Mesodermal cell (in vitro differentiated cells): ENCODE data around the gene SOX12.
"Not testable (repeated sequence)": the region's sequence is repeated elsewhere in the genome, so short reads cannot be mapped to it uniquely, and the experiment has no call there.

ENCODE experiments used
- H3K27ac ChIP-seq: 2 replicates; pipeline ENCODE4 v1.7.0; 2013; ENCODE audit warnings: mild to moderate bottlenecking, low read depth, low read length, moderate library complexity; ENCODE audit not compliant: severe bottlenecking
- H3K36me3 ChIP-seq: 2 replicates; pipeline ENCODE4 v1.7.1; 2013; ENCODE audit warnings: mild to moderate bottlenecking, low read length, moderate library complexity; ENCODE audit not compliant: control insufficient read depth, insufficient read depth
- H3K4me1 ChIP-seq: one replicate; pipeline ENCODE4 v1.7.1; 2013; ENCODE audit warnings: mild to moderate bottlenecking, low read length; ENCODE audit not compliant: insufficient read depth, control insufficient read depth, poor library complexity, severe bottlenecking
- H3K4me3 ChIP-seq: 2 replicates; pipeline ENCODE4 v1.7.0; 2013; ENCODE audit warnings: low read length, control low read depth, mild to moderate bottlenecking; ENCODE audit not compliant: insufficient read depth, poor library complexity, severe bottlenecking; ENCODE audit errors: extremely low read depth
- H3K9me3 ChIP-seq: 2 replicates; pipeline ENCODE4 v1.7.1; 2013; ENCODE audit warnings: mild to moderate bottlenecking, low read length, moderate library complexity; ENCODE audit not compliant: control insufficient read depth
- WGBS, 2 experiments: methylation state at CpG; one replicate each; pipeline ENCODE4 v1.1.5; 2013; ENCODE audit warnings: missing lambda C conversion rate in 2 of 2; ENCODE audit not compliant: insufficient coverage in 2 of 2; 5-methylcytosine and 5-hydroxymethylcytosine counted together

The SOX12 gene

DNA sequence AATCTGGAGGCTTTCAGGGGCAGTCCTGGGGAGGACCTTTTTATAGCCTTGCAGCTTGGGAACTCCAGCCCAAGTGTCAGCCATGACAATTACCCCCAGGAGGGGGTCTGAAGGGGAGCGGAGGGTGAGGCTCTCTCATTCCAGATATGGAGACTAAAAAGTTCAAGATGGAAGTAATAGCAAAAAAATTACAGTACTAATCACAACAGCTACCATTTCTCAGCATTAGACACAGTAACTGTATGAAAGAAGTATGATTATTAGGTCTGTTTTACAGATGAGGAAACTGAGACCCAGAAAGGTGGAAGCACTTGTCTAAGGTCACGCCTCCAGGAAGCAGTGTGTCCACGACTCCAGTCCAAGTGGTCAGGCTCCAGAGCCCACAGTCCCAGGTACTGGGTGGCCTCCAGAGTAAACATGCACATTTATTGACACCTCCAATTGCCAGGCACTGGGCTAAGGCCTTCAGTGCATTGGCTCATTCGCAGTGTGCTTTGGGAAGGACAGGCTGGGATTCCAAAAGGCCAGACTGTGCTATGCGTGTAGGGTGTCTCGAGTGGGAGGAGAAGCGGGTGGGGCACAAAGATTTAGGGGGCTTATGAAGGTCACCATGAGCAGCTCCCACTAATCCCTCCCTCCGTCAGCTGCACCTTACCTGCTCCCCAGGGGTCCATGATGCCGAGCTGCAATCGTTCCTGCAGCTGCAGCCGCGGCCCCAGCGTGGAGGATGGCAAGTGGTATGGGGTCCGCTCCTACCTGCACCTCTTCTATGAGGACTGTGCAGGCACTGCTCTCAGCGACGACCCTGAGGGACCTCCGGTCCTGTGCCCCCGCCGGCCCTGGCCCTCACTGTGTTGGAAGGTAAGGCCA is 23.9 kb downstream of the SOX12 start:
- H3K27ac ChIP-seq: no peak overlapping the region
- peaks cover 6% of the 10 kb centered on the region for H3K4me1 ChIP-seq
- no peaks in the 10 kb centered on the region for H3K9me3 ChIP-seq
- 92 to 95% methylated on average over 14 to 18 of the region's 19 CpGs for WGBS, 2 experiments
- peaks cover 26% of the 10 kb centered on the region for H3K36me3 ChIP-seq
- no peak overlapping the region for H3K4me3 ChIP-seq

GRCh38 chr20:353166-353565 is 27.8 kb downstream of the SOX12 start:
- H3K27ac ChIP-seq: no peak overlapping the region
- WGBS, 2 experiments: 87 to 94% methylated on average over 12 to 13 of the region's 13 CpGs

GRCh38 chr20:354298-354977 is 29.1 kb downstream of the SOX12 start:
- H3K9me3 ChIP-seq: no peaks in the 10 kb centered on the region
- no peak overlapping the region for H3K27ac ChIP-seq
- peaks cover 21% of the 10 kb centered on the region for H3K36me3 ChIP-seq
- H3K4me3 ChIP-seq: no peak overlapping the region
- H3K4me1 ChIP-seq: no peaks in the 10 kb centered on the region
- 12 to 31% methylated on average over 8 to 9 of the region's 14 CpGs for WGBS, 2 experiments

More at GRCh38 chr20:353166-353565, 27.8 kb downstream of the SOX12 start:
- H3K4me1 ChIP-seq: peaks cover 6% of the 10 kb centered on the region
- H3K36me3 ChIP-seq: peaks cover 26% of the 10 kb centered on the region
- no peaks in the 10 kb centered on the region for H3K9me3 ChIP-seq
- H3K4me3 ChIP-seq: no peak overlapping the region

GRCh38 chr20:356154-356553 is 30.8 kb downstream of the SOX12 start:
- H3K9me3 ChIP-seq, H3K4me3 ChIP-seq, H3K36me3 ChIP-seq, H3K27ac ChIP-seq, H3K4me1 ChIP-seq: not testable (repeated sequence)
- WGBS, 2 experiments: 87 to 94% methylated on average over 2 of the region's 2 CpGs

- no peaks in the 10 kb centered on the region for H3K9me3 ChIP-seq
- peaks cover 8% of the 10 kb centered on the region for H3K36me3 ChIP-seq
- no peak overlapping the region for H3K4me3 ChIP-seq
- 94 to 98% methylated on average over 10 of the region's 10 CpGs for WGBS, 2 experiments
- no peak overlapping the region for H3K27ac ChIP-seq
- peaks cover 6% of the 10 kb centered on the region for H3K4me1 ChIP-seq
Measured at GRCh38 chr20:356745-357144, 31.4 kb downstream of the SOX12 start.

- Histone ChIP-seq H3K4me3 (no peak overlapping the region), H3K36me3 (peaks cover under 1% of the 10 kb centered on the region), H3K9me3 (no peaks in the 10 kb centered on the region), H3K4me1 (peaks cover 10% of the 10 kb centered on the region), H3K27ac (no peak overlapping the region)
- 100% methylated on average over 1 to 2 of the region's 4 CpGs for WGBS, 2 experiments
Measured at GRCh38 chr20:358891-359555, 33.7 kb downstream of the SOX12 start.

GRCh38 chr20:361561-361960 is 36.2 kb downstream of the SOX12 start:
- H3K27ac ChIP-seq: no peak overlapping the region
- WGBS, 2 experiments: 90 to 96% methylated on average over 3 to 6 of the region's 8 CpGs
- no peaks in the 10 kb centered on the region for H3K9me3 ChIP-seq
- H3K4me3 ChIP-seq: no peak overlapping the region
- H3K36me3 ChIP-seq: no peaks in the 10 kb centered on the region
- H3K4me1 ChIP-seq: peaks cover 10% of the 10 kb centered on the region

DNA sequence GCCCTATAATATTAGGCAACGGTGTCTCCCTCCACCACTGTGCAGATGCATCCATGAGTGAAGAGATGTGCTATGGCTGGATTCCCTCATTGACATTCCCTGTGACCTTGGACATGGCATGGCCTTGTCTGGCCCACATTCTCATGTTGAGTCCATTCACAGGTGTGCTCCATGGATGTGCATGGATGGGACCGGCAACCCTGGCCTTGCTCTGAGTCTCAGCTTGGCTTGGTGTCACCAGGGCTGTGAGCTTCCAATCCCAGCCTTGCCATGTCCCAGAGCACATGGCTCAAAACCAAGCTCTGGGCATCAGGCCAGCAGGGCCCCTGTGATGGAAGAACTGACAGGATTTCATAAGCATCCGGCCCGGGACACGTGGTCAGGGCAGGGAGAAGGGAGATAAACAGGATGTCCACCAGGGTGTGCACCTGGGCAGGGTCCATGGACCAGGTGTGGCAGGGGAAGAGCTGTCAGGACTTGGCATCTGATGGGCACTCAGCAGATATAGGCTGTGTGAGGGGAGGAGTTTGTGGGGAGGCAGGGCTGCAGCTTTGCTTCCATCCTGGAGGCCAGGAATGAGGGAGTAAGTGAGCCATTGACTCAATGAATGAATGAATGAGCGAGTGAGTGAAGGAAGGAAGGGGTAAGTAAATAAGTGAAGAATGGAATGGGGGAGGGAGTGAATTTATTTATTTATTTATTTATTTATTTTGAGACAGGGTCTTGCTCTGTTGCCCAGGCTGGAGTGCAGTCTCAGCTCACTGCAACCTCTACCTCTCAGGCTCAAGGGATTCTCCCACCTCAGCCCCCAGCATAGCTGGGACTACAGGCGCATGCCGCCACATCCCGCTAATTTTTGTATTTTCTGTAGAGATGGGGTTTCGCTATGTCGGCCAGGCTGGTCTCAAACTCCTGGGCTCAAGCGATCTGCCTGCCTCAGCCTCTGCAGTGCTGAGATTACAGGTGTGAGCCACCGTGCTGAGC is 37.2 kb downstream of the SOX12 start:
- 93% methylated on average over 10 to 12 of the region's 13 CpGs for WGBS, 2 experiments
- Histone ChIP-seq H3K4me3 (no peak overlapping the region), H3K36me3 (no peaks in the 10 kb centered on the region), H3K9me3 (no peaks in the 10 kb centered on the region), H3K27ac (no peak overlapping the region), H3K4me1 (peaks cover 10% of the 10 kb centered on the region)

DNA sequence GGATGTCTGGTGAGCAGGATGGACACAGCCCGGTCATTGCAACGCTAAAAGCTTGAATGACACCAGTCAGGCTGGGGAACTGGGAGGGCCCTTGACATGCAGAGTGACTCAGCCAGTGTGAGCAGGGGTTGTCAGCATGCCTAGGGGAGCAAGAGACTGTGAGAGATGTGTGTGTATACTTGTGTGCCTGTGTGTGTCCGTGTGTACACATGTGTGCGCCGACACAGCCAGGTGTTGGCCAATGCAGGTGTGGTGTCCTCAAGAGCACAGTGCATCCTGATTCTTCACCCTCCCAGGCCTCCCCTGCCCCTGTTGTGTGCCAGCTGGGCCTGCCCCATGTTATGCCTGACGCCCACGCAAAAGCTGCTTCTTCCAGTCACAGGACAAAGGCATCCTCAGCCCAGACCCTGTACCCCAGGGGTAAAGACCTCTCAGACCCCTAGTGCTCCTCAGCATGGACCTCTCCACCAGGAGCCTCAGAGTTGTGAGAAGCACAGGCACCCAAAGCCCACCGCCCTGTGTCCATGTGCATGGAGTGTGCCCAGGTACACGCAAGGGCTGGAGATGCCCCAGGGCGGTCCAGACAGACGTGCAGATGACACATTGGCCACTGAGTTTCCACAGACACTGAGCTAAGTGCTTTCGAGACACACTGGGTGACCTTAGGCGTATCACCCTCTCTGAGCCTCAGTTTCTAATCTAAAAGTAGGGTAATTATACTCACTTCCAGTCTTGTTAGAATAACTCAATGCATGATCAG is 38.1 kb downstream of the SOX12 start:
- Histone ChIP-seq H3K36me3 (no peaks in the 10 kb centered on the region), H3K27ac (no peak overlapping the region), H3K9me3 (no peaks in the 10 kb centered on the region), H3K4me3 (no peak overlapping the region), H3K4me1 (peaks cover 10% of the 10 kb centered on the region)
- WGBS, 2 experiments: 78 to 85% methylated on average over 11 of the region's 13 CpGs
